Measurements from ENCODE around the gene CEP164.

Gene CEP164

DNA sequence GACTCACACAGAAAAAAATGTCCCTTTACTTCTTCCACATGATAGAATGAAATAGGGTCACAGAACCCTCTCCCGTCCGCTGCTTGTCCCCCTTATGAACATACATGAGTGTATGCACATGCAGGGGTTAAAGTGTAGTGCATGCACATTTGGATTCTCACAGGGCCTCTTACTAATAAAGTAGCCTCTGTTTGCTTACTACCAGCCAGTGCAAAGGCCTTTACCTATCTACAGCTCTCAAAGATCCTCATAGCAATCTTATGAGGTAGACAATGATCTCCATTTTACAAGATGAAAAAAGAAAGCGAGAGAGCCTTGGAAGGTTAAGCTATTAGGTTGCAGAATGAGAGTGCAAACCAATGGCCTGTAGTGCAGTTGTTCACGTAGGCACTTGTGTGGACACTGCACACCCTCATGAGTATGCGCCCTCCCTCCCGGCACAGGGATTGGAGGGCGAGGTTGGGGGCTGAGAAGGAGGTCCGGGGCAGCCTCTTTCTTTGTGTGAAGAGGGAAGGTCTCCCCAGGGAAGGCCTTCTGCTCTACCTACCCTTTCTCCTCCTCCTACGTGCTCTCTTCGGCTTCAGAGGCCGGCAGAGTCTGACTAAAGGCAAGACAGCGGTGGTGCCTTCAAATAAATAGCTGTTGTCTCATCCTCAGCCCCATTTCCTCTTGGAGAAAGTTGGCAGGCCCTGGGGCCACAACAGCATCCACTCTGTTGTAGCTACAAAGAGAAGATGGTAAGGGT lies 91.3 kb downstream of the CEP164 start:
- no peak for DNase-seq (ENCODE audit: low read depth in 3 of 3, low spot score in 1 of 3)

GRCh38 chr11:117419482-117420142 lies 92.0 kb downstream of the CEP164 start:
- no peak for DNase-seq (ENCODE audit: low read depth in 3 of 3, low spot score in 1 of 3)

GRCh38 chr11:117420143-117420485 lies 92.5 kb downstream of the CEP164 start:
- DNase-seq (ENCODE audit: low read depth in 3 of 3, low spot score in 1 of 3) = no peak

GRCh38 chr11:117420598-117420997 lies 92.9 kb downstream of the CEP164 start:
- no peak for DNase-seq (ENCODE audit: low read depth in 3 of 3, low spot score in 1 of 3)

- no peak for DNase-seq (ENCODE audit: low read depth in 3 of 3, low spot score in 1 of 3)
These were observed 93.4 kb downstream of the CEP164 start for GRCh38 chr11:117421041-117421440.

DNA sequence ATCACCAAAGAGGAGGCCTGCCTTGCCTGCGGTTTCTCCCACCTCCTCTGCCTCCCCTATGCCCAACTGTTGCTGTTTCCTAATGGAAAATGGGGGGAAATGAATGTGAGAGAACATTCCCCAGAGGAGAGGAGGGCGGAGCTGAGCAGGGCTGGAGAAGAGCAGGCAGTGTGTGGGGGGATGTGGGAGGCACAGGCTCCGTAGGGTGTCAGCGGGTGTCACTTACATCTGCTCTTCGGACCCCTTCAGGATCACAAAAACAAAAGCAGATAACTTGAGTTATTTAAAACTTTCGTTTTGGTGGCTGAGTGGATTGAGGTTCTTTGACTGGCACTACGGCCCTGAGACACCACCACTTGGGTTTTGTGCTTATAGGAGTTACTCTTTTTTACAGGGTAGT lies 93.8 kb downstream of the CEP164 start:
- no peak for DNase-seq (ENCODE audit: low read depth in 3 of 3, low spot score in 1 of 3)

GRCh38 chr11:117423046-117423575 lies 95.5 kb downstream of the CEP164 start:
- no peak for DNase-seq (ENCODE audit: low read depth in 3 of 3, low spot score in 1 of 3)

DNA sequence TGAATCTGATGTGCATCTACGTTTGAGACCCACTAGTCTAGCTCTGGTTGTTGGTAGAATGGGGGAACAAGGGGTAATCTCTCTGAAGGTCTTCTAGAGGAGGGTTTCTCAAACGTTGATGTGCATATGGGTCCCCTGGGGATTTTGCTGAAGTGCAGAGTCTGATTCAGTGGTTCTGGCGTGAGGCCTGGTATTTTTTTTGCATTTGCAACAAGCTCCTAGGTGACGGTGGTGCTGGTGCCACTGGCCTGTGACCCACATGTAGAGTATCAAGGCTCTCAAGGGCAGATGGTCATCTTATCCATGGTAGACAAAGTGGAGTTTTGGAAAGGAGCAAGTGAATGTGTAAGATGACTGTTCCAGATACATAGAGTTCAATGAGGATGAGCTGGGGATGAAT lies 97.1 kb downstream of the CEP164 start:
- no peak for DNase-seq (ENCODE audit: low read depth in 3 of 3, low spot score in 1 of 3)

DNA sequence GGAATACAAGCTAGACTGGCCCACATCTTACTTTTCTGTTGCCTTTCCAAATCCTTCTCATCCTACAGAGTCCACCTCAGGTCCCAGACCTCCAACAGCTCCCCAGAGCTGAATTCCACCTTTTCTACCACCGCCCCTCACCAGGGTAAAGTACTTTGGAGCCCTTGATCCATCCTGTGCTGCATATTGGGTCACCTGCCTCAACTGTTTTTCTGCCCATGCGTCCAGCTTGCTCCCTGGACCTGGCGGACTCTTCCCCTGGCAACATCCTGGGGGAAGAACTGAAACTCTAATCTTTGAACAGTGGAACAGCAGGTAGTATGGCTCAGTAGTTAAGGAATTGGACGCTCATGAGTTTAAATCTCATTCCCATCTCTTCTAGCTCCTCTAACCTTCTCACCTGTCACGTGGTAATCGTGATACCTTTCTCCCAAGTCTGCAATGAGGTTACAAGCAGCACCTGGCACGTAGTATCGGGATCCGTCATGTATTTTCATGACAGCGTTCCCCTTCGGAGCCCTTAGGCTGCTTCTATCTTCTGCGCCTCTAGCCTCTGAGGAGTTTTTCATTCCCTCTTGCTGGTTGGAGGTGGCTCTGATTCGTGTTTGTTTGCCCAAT lies 98.1 kb downstream of the CEP164 start:
- DNase-seq (ENCODE audit: low read depth in 3 of 3, low spot score in 1 of 3) = no peak

DNA sequence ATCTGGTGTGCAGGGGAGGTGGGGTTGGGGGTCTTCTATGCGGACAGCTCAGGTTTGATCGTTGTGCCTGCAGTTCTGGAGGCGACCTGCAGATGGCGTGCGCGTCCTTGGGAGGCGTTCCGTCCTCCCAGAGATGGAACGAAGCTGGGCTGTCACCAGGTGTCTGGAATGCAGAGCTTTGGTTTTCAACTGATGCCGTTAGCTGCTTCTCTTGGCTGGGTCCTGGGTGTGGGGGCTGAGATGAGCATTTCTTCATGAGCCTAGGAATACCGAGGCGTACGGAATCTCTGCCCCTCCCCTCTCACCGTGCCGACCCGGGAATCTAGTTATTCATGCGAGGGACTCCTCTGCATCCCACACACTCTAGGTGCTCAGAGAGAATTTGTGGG lies 98.6 kb downstream of the CEP164 start:
- peak in 2 of 3 donors; percentile 38 to 65 for DNase-seq (ENCODE audit: low read depth in 3 of 3, low spot score in 1 of 3)

DNA sequence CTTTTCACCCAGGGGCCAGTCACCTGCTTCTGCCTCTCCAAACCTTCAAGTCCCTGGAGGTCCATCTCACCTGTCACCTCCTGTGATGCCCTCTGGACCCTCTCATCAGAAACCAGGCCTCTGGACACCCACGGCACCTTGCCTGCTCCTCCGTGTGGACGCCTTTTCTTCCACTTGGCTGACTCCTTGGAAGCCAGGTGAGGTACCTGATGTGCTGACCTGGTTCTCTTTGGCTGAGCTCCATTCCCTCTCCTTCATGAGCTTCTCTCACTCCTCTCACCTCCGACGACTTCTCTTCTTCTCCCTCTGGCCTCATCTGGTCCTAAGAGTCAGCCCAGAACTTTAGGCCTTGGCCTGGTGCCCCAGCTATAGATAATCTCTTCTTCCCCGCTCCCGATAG lies 99.3 kb downstream of the CEP164 start:
- no peak for DNase-seq (ENCODE audit: low read depth in 3 of 3, low spot score in 1 of 3)

- DNase-seq (ENCODE audit: low read depth in 3 of 3, low spot score in 1 of 3) = no peak
These were observed 99.8 kb downstream of the CEP164 start for GRCh38 chr11:117427356-117427874.

GRCh38 chr11:117428186-117428855 lies 100.7 kb downstream of the CEP164 start:
- DNase-seq (ENCODE audit: low read depth in 3 of 3, low spot score in 1 of 3) = no peak

- no peak for DNase-seq (ENCODE audit: low read depth in 3 of 3, low spot score in 1 of 3)
These were observed 101.2 kb downstream of the CEP164 start for GRCh38 chr11:117428856-117429229.

DNA sequence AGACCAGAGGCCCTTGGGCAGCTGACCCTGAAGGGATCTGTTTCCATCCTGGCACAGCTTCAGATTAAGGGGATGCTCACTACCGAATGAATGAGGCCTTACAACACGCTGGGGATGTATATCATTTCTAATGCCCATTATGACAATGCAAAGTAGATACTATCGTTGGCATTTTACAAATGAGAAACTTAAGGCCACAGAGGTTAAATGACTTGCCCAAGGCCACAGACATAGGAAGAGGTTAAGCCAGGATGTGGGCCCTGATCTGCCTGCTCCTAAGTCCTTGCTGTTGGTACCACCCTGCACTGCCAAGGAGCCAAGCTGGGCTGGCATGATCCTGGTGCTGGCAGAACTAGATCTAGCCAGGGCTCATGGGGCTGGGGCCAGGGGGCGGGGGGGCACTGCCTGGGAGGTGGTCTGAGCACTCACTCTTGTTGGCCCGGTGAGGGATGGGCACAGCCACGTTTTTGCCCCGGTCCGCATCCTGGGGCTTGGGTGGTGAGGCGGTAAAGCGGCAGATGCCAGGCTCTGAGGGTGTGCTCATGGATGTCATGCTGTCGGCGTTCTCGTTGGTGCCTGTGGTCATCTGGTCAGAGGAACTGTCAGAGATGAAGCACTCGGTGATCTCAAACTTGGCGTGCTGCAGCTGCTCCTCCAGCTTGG lies 102.8 kb downstream of the CEP164 start:
- DNase-seq (ENCODE audit: low read depth in 3 of 3, low spot score in 1 of 3) = no peak

DNA sequence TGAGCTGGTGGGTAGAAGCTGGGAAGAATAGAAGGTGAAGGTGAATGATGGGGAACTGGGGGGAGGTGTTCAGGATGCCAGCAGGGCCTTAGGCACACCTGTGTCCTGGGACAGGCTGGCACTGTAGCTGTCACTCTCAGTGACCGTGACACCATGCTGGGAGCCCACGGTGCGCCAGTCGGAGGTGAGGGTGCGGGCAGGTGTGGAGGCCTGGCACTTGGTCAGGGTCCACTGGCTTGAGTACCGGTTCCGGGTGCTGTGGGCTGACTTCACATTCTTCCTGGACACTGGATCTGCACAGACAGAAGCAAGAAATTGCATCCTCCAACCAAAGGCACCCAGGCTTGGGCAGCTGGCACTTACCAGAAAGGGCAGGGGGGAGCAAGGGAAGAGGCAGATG lies 103.8 kb downstream of the CEP164 start:
- no peak for DNase-seq (ENCODE audit: low read depth in 3 of 3, low spot score in 1 of 3)

DNA sequence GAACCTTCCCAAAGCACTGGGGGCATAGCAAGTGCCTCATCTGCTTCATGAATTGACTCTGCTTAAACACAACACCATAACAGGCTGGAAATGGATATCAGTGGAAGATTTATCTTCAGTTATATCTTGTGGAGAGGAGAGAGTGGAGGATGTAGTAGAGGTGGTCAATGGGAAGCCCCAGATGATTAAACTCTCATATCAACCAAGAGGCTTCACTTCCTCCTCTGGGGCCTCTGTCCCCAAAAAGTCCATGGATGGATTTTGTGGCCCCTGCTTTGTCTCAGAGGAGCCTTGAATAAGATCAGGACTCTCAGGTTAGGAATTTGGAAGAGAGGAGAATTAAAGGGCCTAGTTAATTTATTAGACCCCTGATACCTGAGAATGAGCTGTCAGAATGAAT lies 106.1 kb downstream of the CEP164 start:
- no peak for DNase-seq (ENCODE audit: low read depth in 3 of 3, low spot score in 1 of 3)

DNA sequence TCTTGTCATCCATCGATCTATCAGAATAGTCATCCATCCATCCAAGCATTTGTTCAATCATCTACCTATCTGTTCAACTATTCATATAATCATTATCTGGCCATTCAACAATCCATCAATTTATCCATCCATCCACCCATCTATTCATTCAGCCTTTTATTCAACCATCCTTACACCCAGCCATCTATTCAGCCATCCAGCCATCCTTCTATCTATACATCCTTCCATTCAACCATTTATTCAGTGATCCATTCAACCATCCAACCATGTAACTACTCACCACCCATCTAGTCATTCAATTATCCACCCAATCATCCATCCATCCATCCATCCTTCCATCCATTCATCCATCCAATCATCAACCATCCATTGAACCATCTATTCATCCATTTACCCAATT lies 106.8 kb downstream of the CEP164 start:
- no peak for DNase-seq (ENCODE audit: low read depth in 3 of 3, low spot score in 1 of 3)

DNA sequence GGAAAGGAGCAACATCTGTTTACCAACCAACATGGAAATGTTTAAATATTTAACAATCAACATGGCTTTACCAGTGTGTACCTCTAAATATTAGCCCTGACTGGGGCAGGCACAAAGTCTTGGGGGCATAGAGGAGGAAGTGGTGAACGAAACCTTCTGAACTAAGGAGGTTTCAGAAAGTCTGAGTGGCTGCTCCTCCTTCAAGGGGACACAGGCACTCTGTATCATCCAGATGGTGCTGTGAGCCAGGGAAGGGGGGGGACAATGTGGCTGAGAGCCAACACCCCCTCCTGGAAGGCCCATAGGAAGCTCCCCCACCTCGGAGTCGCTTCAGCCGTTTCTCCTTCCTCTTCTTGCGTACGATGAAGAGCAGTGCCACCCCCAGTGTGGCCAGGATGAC lies 107.7 kb downstream of the CEP164 start:
- no peak for DNase-seq (ENCODE audit: low read depth in 3 of 3, low spot score in 1 of 3)

- no peak for DNase-seq (ENCODE audit: low read depth in 3 of 3, low spot score in 1 of 3)
These were observed 109.6 kb downstream of the CEP164 start for GRCh38 chr11:117437041-117437790.

Data from stimulated activated CD4-positive, alpha-beta T cell treated with anti-CD3 and anti-CD28 coated beads, TNF-alpha, amount 100 ng/mL, for 1 hour (primary cell).